Stimulated activated naive CD8-positive, alpha-beta T cell treated with anti-CD3 and anti-CD28 coated beads, Interleukin-15, amount 100 ng/mL, for 72 hours (primary cell): ENCODE results near the gene CHRND.

Source experiments
- ATAC-seq: fragments of 150-1000 bp; cut with Tn5 transposase; 2 replicates; pipeline ENCODE4 v1.10.0; 2021; ENCODE audit warnings: mild to moderate bottlenecking, moderate library complexity
- DNase-seq, 2 donors: peaks; one replicate each; pipeline ENCODE4 v3.0.0; 2021 to 2022
- H3K27ac Mint-ChIP-seq, 2 donors: one replicate each; pipeline ENCODE4 v1.8.0; 2022; ENCODE audit warnings: mild to moderate bottlenecking in 2 of 2, mixed read lengths in 2 of 2, moderate library complexity in 2 of 2
- H3K27me3 Mint-ChIP-seq: one replicate; pipeline ENCODE4 v1.8.0; 2022; ENCODE audit warnings: mixed read lengths
- H3K4me1 Mint-ChIP-seq: one replicate; pipeline ENCODE4 v1.8.0; 2022; ENCODE audit warnings: mild to moderate bottlenecking, mixed read lengths
- H3K4me3 Mint-ChIP-seq, 2 donors: one replicate each; pipeline ENCODE4 v1.8.0; 2022; ENCODE audit warnings: mild to moderate bottlenecking in 2 of 2, mixed read lengths in 2 of 2, moderate library complexity in 1 of 2
- H3K9me3 Mint-ChIP-seq, 2 donors: one replicate each; pipeline ENCODE4 v1.8.0; 2022; ENCODE audit warnings: mixed read lengths in 2 of 2

CHRND gene

DNA sequence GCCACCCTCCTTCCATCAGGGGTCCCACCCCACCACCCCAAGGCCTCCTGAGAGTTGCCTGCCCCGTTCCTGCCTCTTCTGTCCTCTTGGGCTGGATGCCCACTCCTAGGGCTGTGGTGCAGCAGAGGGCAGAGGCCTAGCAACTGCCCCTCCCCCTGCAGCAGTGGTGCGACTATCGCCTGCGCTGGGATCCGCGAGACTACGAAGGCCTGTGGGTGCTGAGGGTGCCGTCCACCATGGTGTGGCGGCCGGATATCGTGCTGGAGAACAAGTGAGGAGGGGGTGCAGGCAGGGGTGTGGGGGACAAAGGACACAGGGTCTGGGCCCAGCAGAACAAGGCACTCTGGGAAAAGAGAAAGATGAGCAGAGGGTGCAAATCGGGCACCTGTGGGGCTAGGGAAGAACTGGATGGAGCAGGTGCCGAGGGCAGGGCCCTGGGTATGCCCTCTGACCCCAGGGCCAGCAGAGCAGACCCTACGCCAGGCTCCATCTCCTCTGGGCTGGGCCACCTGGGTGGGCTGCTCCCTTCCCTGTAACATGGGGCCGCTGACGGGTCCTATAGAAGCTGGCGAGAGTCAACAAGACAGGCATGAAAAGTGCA is 14.6 kb downstream of the CHRND start:
- no peak for DNase-seq
- peak overlapping the region in 1 of 2 donors; percentile 9 for H3K27ac Mint-ChIP-seq
- ATAC-seq: peak; percentile 8
- peaks cover 23% of the 10 kb centered on the region for H3K27me3 Mint-ChIP-seq
- H3K4me3 Mint-ChIP-seq: no peak overlapping the region
- peaks cover 20% of the 10 kb centered on the region for H3K4me1 Mint-ChIP-seq
- H3K9me3 Mint-ChIP-seq: no peaks in the 10 kb centered on the region

DNA sequence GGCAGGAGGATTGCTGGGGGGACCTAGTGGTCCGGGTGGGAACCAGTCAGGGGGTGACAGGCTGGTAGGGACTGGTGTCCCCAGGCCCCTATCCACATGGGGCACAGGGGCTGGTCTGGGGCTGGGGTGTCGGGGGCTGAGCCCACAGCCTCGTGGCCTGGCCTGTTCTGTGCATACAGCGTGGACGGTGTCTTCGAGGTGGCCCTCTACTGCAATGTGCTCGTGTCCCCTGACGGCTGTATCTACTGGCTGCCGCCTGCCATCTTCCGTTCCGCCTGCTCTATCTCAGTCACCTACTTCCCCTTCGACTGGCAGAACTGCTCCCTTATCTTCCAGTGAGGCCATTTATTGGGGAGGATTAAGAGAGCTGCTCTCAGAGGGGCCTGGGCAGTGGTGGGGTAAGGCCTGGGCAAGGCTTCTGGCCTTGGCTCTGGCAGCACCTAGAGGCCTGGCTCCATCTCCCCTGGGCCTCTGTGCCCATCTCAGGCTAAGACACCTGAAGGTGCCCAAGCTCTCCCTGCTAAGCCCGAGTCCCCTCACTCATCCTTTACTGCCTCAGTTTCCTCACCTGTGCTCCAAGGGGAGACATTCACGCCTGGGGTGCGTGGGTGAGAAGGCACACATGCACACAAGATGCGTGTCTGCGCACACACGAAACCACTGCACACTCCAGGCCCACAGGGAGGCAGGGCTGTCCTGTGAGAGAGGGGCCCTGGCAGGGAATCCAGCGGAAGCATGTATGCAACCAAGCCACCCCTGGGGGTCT is 15.4 kb downstream of the CHRND start:
- Mint-ChIP-seq H3K27me3 (peaks cover 18% of the 10 kb centered on the region), H3K4me1 (peaks cover 20% of the 10 kb centered on the region), H3K9me3 (no peaks in the 10 kb centered on the region), H3K27ac (peak overlapping the region in 1 of 2 donors; percentile 87), H3K4me3 (no peak overlapping the region)
- DNase-seq: no peak
- ATAC-seq: peak; percentile 34

- no peak for DNase-seq
- no peak overlapping the region for H3K27ac Mint-ChIP-seq
- peaks cover 18% of the 10 kb centered on the region for H3K27me3 Mint-ChIP-seq
- ATAC-seq: no peak
- no peaks in the 10 kb centered on the region for H3K9me3 Mint-ChIP-seq
- H3K4me1 Mint-ChIP-seq: peaks cover 25% of the 10 kb centered on the region
- H3K4me3 Mint-ChIP-seq: no peak overlapping the region
Measured at GRCh38 chr2:232541961-232542714, 16.2 kb downstream of the CHRND start.

DNA sequence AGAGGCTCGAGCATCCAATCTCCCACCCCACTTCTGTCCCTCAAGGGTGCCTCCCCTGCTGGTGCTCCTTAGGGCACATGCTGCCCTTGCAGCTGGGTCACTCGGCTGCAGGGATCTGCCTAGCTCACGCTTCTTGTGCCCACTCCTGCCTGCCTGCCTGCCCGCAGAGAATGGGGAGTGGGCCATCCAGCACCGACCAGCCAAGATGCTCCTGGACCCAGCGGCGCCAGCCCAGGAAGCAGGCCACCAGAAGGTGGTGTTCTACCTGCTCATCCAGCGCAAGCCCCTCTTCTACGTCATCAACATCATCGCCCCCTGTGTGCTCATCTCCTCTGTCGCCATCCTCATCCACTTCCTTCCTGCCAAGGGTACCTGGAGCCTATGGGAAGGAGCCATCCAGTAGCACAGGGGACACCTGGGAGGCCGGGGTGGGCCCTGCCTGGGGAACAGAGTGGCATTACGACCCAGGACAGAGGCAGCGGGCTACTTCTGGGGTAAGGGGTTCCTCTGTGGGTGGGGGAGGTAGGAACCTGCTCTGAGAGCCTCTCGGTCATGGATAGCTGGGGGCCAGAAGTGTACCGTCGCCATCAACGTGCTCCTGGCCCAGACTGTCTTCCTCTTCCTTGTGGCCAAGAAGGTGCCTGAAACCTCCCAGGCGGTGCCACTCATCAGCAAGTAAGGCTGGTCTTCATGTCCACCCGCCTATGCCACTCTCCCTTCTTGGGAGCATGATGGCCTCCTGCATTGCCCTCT is 16.9 kb downstream of the CHRND start:
- no peak for ATAC-seq
- peaks cover 32% of the 10 kb centered on the region for H3K4me1 Mint-ChIP-seq
- no peaks in the 10 kb centered on the region for H3K9me3 Mint-ChIP-seq
- peaks cover 16% of the 10 kb centered on the region for H3K27me3 Mint-ChIP-seq
- DNase-seq: no peak
- no peak overlapping the region for H3K27ac Mint-ChIP-seq
- no peak overlapping the region for H3K4me3 Mint-ChIP-seq

GRCh38 chr2:232543491-232543890 is 17.5 kb downstream of the CHRND start:
- Mint-ChIP-seq H3K9me3 (peaks cover 2 to 3% of the 10 kb centered on the region in 2 donors), H3K27ac (peak overlapping the region in 1 of 2 donors; percentile 19), H3K4me3 (no peak overlapping the region), H3K27me3 (peaks cover 10% of the 10 kb centered on the region), H3K4me1 (peaks cover 33% of the 10 kb centered on the region)
- no peak for DNase-seq
- no peak for ATAC-seq

DNA sequence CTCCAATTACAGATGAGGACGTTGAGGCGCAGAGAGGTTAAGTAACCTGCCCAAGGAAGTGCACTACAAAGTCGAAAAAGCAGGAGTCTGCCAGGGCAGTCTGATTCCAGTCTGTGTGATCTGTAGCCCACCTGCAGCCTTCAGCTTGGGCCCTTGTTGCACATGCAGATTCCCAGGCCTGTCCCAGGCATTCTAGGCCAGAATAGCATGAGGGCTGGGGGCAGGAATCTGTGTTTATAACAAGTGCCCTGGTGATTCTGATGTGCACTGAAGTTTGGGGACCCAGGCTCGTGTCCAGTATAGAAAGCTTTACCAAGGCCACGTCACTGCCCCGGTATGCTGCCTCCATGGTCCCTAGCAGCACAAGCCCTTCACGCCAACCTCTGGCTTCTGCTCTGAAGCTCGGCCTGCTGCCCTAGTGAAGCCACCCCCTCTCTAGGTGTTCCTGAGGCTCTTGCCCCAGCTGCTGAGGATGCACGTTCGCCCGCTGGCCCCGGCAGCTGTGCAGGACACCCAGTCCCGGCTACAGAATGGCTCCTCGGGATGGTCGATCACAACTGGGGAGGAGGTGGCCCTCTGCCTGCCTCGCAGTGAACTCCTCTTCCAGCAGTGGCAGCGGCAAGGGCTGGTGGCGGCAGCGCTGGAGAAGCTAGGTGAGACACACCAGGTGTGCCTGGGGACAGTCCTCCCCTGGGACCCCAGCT is 18.1 kb downstream of the CHRND start:
- H3K27ac Mint-ChIP-seq: no peak overlapping the region
- DNase-seq: no peak

DNA sequence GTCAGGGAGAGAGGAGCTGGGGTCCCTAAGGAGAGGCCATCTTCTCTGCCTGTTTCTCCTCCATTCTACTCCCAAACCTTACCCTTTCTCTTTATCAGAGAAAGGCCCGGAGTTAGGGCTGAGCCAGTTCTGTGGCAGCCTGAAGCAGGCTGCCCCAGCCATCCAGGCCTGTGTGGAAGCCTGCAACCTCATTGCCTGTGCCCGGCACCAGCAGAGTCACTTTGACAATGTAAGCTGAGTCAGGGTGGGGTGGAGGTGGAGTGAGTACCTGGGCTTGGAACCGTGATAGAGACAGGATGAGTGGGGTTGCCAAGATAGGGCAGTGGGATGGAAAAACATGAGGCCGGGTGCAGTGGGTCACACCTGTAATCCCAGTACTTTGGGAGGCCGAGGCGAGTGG is 18.7 kb downstream of the CHRND start:
- ATAC-seq (no peak), DNase-seq (no peak)
- Mint-ChIP-seq H3K4me3 (no peak overlapping the region), H3K9me3 (peaks cover 4 to 7% of the 10 kb centered on the region in 2 donors), H3K4me1 (peaks cover 36% of the 10 kb centered on the region), H3K27me3 (no peaks in the 10 kb centered on the region), H3K27ac (no peak overlapping the region)

More for the DNA sequence above, 18.1 kb downstream of the CHRND start:
- peaks cover 4 to 7% of the 10 kb centered on the region in 2 donors for H3K9me3 Mint-ChIP-seq
- peaks cover 5% of the 10 kb centered on the region for H3K27me3 Mint-ChIP-seq
- no peak overlapping the region for H3K4me3 Mint-ChIP-seq
- ATAC-seq: no peak
- peaks cover 33% of the 10 kb centered on the region for H3K4me1 Mint-ChIP-seq

- Mint-ChIP-seq H3K9me3 (peaks cover 4 to 7% of the 10 kb centered on the region in 2 donors), H3K27me3 (no peaks in the 10 kb centered on the region), H3K27ac (no peak overlapping the region), H3K4me3 (no peak overlapping the region), H3K4me1 (peaks cover 38% of the 10 kb centered on the region)
- ATAC-seq: no peak
- DNase-seq: no peak
Measured at GRCh38 chr2:232545511-232546375, 19.8 kb downstream of the CHRND start.

- Mint-ChIP-seq H3K4me3 (no peak overlapping the region), H3K27ac (no peak overlapping the region), H3K9me3 (peaks cover 4 to 7% of the 10 kb centered on the region in 2 donors), H3K27me3 (no peaks in the 10 kb centered on the region), H3K4me1 (peaks cover 51% of the 10 kb centered on the region)
- ATAC-seq: no peak
- DNase-seq: no peak
Measured at GRCh38 chr2:232547991-232548390, 22.0 kb downstream of the CHRND start.

DNA sequence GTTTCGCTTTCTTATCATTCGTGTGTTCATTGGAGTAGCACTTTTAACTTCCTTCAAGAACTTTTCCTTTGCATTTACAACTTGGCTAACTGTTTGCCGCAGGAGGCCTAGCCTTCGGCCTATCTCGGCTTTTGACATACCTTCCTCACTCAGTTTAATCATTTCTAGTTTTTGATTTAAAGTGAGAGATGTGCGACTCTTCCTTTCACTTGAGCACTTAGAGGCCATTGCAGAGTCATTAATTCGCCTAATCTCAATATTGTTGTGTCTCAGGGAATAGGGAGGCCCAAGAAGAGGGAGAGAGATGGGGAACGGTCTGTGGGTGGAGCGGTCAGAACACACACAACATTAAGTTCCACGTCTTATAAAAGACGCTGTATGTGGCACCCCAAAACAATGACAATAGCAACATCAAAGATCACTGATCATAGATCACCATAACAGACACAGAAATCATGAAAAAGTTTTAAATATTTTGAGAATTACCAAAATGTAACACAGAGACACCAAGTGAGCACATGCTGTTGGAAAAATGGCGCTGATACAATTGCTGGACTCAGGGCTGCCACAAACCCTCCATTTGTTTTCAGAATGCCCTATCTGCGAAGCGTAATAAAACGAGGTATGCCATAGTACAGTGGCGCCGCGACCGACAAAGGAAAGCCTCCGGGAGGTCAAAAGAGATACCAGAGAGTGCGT is 23.8 kb downstream of the CHRND start:
- H3K9me3 Mint-ChIP-seq: peaks cover 4 to 7% of the 10 kb centered on the region in 2 donors

GRCh38 chr2:232550354-232551249 is 24.6 kb downstream of the CHRND start, which contains the start of the genes EIF4E2 and TIGD1:
Gene EIF4E2, plus strand, starts transcription at chr2:232550689. Its CDS starts 36 bp downstream, at chr2:232550725.
Gene TIGD1, minus strand, starts transcription at chr2:232550557. Its CDS starts 675 bp downstream, at chr2:232549882.
- peak; percentile 98 for ATAC-seq
- no peaks in the 10 kb centered on the region for H3K27me3 Mint-ChIP-seq
- H3K4me1 Mint-ChIP-seq: peaks cover 76% of the 10 kb centered on the region
- peak within 1 kb of the TSS; percentile 98 for H3K4me3 Mint-ChIP-seq
- H3K9me3 Mint-ChIP-seq: peaks cover 4 to 7% of the 10 kb centered on the region in 2 donors
- peak; percentile 92 to 95 for DNase-seq
- peak within 1 kb of the TSS; percentile 100 for H3K27ac Mint-ChIP-seq

More for the DNA sequence above, 23.8 kb downstream of the CHRND start:
- Mint-ChIP-seq H3K4me1 (peaks cover 69% of the 10 kb centered on the region), H3K27me3 (no peaks in the 10 kb centered on the region), H3K4me3 (peak overlapping the region; percentile 98), H3K27ac (peak overlapping the region; percentile 100)
- peak; percentile 16 for ATAC-seq
- no peak for DNase-seq

GRCh38 chr2:232551250-232551638 is 25.3 kb downstream of the CHRND start:
- DNase-seq: no peak
- Mint-ChIP-seq H3K9me3 (peaks cover 4 to 7% of the 10 kb centered on the region in 2 donors), H3K4me1 (peaks cover 80% of the 10 kb centered on the region), H3K4me3 (peak overlapping the region; percentile 98), H3K27me3 (no peaks in the 10 kb centered on the region), H3K27ac (peak overlapping the region; percentile 100)
- ATAC-seq: no peak
